ENCODE results near the gene EVA1A. TPM values are rescaled to one million over a fixed set of nuclear protein-coding genes. Genes with fewer than 3 reads are reported as not detected.

Gene EVA1A
- total and polyA plus RNA-seq, 2 of the 8 experiments (the other 6 are each of a cell fraction or from before 2014, with no cell fraction given) = 2.4 to 4.3 TPM

DNA sequence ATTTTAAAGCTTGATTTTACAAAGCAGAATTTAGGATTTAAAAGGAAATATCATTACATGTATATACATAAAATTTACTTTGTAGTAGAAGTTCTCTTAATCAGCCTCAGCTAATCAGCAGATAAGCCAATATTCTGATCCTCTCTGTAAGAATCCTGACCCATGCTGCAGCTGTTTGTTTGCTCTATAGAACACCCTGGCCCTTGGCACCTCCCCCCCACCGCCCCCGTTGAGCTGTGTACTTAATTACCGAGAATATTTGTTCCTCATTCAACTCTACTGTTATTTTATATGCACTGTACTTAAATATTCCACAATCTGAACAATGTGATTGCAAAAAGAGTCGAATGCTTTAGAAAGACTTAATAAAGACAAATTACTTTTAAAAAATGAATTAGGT is 98.0 kb downstream of the EVA1A start:
- Histone ChIP-seq H2BK15ac (ENCODE audit: low read length) (no peak overlapping the region), H3K4ac (replicated peaks; ENCODE audit: insufficient read length, low read depth, low read length) (no peak overlapping the region), H3K4me1 (replicated peaks in 1 of 4; ENCODE audit: control insufficient read depth in 3 of 4, insufficient read depth in 4 of 4, low read length in 3 of 4) (peaks cover 0 to 3% (median 0%) of the 10 kb centered on the region in 4 experiments; a peak in 1 of 7 replicates), H3K9me3 (ENCODE audit: insufficient read depth in 2 of 2, low read depth in 1 of 2, low read length in 1 of 2) (no peaks in the 10 kb centered on the region), H3K79me2 (ENCODE audit: control insufficient read depth in 1 of 2, insufficient read depth in 2 of 2, low read length in 2 of 2) (no peaks in the 10 kb centered on the region), H4K91ac (replicated peaks; ENCODE audit: insufficient read length, low read length) (no peak overlapping the region), H3K27ac (ENCODE audit: low read depth, low read length) (no peak overlapping the region), H4K5ac (ENCODE audit: insufficient read length, low read depth, low read length) (no peak overlapping the region), H3K4me2 (ENCODE audit: insufficient read depth in 1 of 2, low read depth in 2 of 2, low read length in 2 of 2) (no peak overlapping the region), H2BK5ac (ENCODE audit: low read depth, low read length) (no peak overlapping the region), H3K4me3 (ENCODE audit: extremely low read depth in 1 of 4, insufficient read depth in 2 of 4, low read depth in 3 of 4, low read length in 4 of 4) (no peak overlapping the region), H3K23me2 (ENCODE audit: low read depth, low read length) (no peaks in the 10 kb centered on the region), H4K8ac (ENCODE audit: extremely low read depth, insufficient read depth, low read length) (no peak overlapping the region), H2AFZ (ENCODE audit: low read length) (no peak overlapping the region), H2BK120ac (replicated peaks; ENCODE audit: low read depth, low read length) (no peak overlapping the region), H2BK12ac (ENCODE audit: low read depth, low read length) (no peak overlapping the region), H4K20me1 (replicated peaks in 1 of 2; ENCODE audit: control insufficient read depth in 1 of 2, insufficient read depth in 2 of 2, low read length in 2 of 2) (no peaks in the 10 kb centered on the region), H3K18ac (ENCODE audit: extremely low read depth, low read length) (no peak overlapping the region), H2BK20ac (ENCODE audit: low read length) (no peak overlapping the region), H3K27me3 (replicated peaks in 1 of 4; ENCODE audit: control insufficient read depth in 3 of 4, extremely low read depth in 1 of 4, insufficient read depth in 3 of 4, low read length in 3 of 4) (no peaks in the 10 kb centered on the region), H3K23ac (ENCODE audit: insufficient read length) (no peak overlapping the region), H3K79me1 (ENCODE audit: low read depth, low read length) (no peaks in the 10 kb centered on the region), H3K14ac (ENCODE audit: insufficient read length) (no peak overlapping the region), H2AK5ac (ENCODE audit: low read depth, low read length) (no peak overlapping the region), H3K9ac (replicated peaks in 1 of 4; ENCODE audit: extremely low read depth in 1 of 4, low read depth in 3 of 4, low read length in 3 of 4) (no peak overlapping the region), H3K56ac (replicated peaks; ENCODE audit: insufficient read length, low read depth, low read length) (no peak overlapping the region), H3K36me3 (ENCODE audit: control insufficient read depth in 2 of 4, insufficient read depth in 4 of 4, low read length in 3 of 4) (no peaks in the 10 kb centered on the region)
- WGBS, 2 experiments (ENCODE audit: extremely low coverage in 1 of 2, insufficient coverage in 1 of 2, insufficient read length in 1 of 2, insufficient replicate concordance in 2 of 2, low coverage in 1 of 2, low lambda C conversion rate in 2 of 2, missing lambda C conversion rate in 1 of 2) = 75% methylated on average over 4 of the region's 4 CpGs; no CpG with 5 or more reads in 1 of the 2 experiments
- DNase-seq (ENCODE audit: low read depth in 1 of 2, low spot score in 2 of 2) (no peak), FAIRE-seq (no peak)
- ChIA-PET CTCF (ENCODE audit: partially characterized antibody) (interaction anchor here (0.8 to 9.3 kb wide), 9 partner anchors 8 to 398 kb away, joined by 3 to 117 read pairs (median 8); no protein-coding TSS in a partner anchor), POLR2A (ENCODE audit: partially characterized antibody) (no interaction called here)
- TF ChIP-seq TAF1 (IDR thresholded peaks at IDR 0.05; ENCODE audit: low read depth, low read length) (no peak), BCL11A (IDR thresholded peaks at IDR 0.05; ENCODE audit: low read depth in 2 of 2, low read length in 2 of 2) (no peak), EGR1 (IDR thresholded peaks at IDR 0.05; ENCODE audit: borderline replicate concordance, low read depth, low read length) (no peak), HDAC2 (IDR thresholded peaks at IDR 0.05; ENCODE audit: borderline replicate concordance in 1 of 2, low read depth in 2 of 2, low read length in 2 of 2) (no peak), BRCA1 (IDR thresholded peaks at IDR 0.05; ENCODE audit: low read depth, low read length) (no peak), YY1 (IDR thresholded peaks at IDR 0.05; ENCODE audit: low read depth, low read length) (no peak)

All from H1 (cell line).